Hepatocyte (in vitro differentiated cells): ENCODE results near the gene GPR37L1. TPM values are rescaled to one million over a fixed set of nuclear protein-coding genes. Genes with fewer than 3 reads are reported as not detected.
A peak's percentile ranks its signal among the peaks of the same experiment; 100 is the strongest.

Experiments
- DNase-seq: peaks from one replicate; pipeline ENCODE4 v3.0.0-alpha.2; 2016; ENCODE audit warnings: low spot score
- H2AFZ ChIP-seq: fragments of 200-600 bp; sonication (generic); 2 replicates; pipeline ENCODE4 v1.6.0; 2016; ENCODE audit warnings: antibody characterized with exemption, mild to moderate bottlenecking
- H3K27ac ChIP-seq: fragments of 200-600 bp; sonication (generic); 2 replicates; pipeline ENCODE4 v1.5.1; 2016; ENCODE audit warnings: mild to moderate bottlenecking
- H3K27me3 ChIP-seq: fragments of 200-600 bp; sonication (generic); 2 replicates; pipeline ENCODE4 v1.6.1; 2016
- H3K36me3 ChIP-seq: fragments of 200-600 bp; sonication (generic); replicated peaks from 2 replicates; pipeline ENCODE4 v1.5.1; 2016; ENCODE audit warnings: low read depth; ENCODE audit not compliant: insufficient read depth
- H3K4me1 ChIP-seq: fragments of 200-600 bp; sonication (generic); 2 replicates; pipeline ENCODE4 v1.5.1; 2016; ENCODE audit warnings: mild to moderate bottlenecking, moderate library complexity; ENCODE audit not compliant: insufficient read depth
- H3K4me2 ChIP-seq: fragments of 200-600 bp; sonication (generic); 2 replicates; pipeline ENCODE4 v1.6.0; 2016
- H3K4me3 ChIP-seq: fragments of 200-600 bp; sonication (generic); 2 replicates; pipeline ENCODE4 v1.5.1; 2016; ENCODE audit warnings: mild to moderate bottlenecking
- H3K79me2 ChIP-seq: fragments of 200-600 bp; sonication (generic); 2 replicates; pipeline ENCODE4 v1.6.0; 2017; ENCODE audit warnings: mild to moderate bottlenecking
- H3K9me2 ChIP-seq: fragments of 200-600 bp; sonication (generic); replicated peaks from 2 replicates; pipeline ENCODE4 v1.6.0; 2017; ENCODE audit warnings: mild to moderate bottlenecking; ENCODE audit not compliant: insufficient read depth
- H3K9me3 ChIP-seq: fragments of 200-600 bp; sonication (generic); 2 replicates; pipeline ENCODE4 v1.5.1; 2016; ENCODE audit warnings: low read depth, mild to moderate bottlenecking
- H4K20me1 ChIP-seq: fragments of 200-600 bp; sonication (generic); 2 replicates; pipeline ENCODE4 v1.6.0; 2016; ENCODE audit warnings: mild to moderate bottlenecking; ENCODE audit not compliant: insufficient read depth, poor library complexity, severe bottlenecking
- CTCF ChIP-seq: fragments of 200-600 bp; sonication (generic); IDR thresholded peaks from 2 replicates; pipeline ENCODE4 v1.5.1; 2016; ENCODE audit warnings: antibody characterized with exemption, mild to moderate bottlenecking; ENCODE audit not compliant: poor library complexity
- EZH2 ChIP-seq: fragments of 200-600 bp; sonication (generic); IDR thresholded peaks from 2 replicates; pipeline ENCODE4 v1.6.1; 2016; ENCODE audit warnings: antibody characterized with exemption, mild to moderate bottlenecking, borderline replicate concordance
- EZH2phosphoT487 ChIP-seq: fragments of 200-600 bp; sonication (generic); IDR thresholded peaks from one replicate; pipeline ENCODE4 v1.6.1; 2018; ENCODE audit warnings: antibody characterized with exemption, mild to moderate bottlenecking, low read depth, moderate library complexity; ENCODE audit not compliant: unreplicated experiment, severe bottlenecking
- WGBS: methylation state at CpG from one replicate; pipeline ENCODE4 v1.1.6; 2016; ENCODE audit warnings: low lambda C conversion rate; ENCODE audit errors: missing lambda C conversion rate; 5-methylcytosine and 5-hydroxymethylcytosine counted together
- polyA plus RNA-seq: library from polyadenylated mRNA; unstranded; fragments of >200 nt; fragmentation: Nextera tagmentation; extraction: Ambion mirVana; gene quantifications from 2 replicates; pipeline ENCODE4 v1.2.1, GENCODE V29; 2016
- total RNA-seq: library from RNA; depleted of rRNA; stranded (reverse); fragments of >200 nt; gene quantifications from 2 replicates; pipeline ENCODE4 v1.2.3, GENCODE V29; 2014

Gene GPR37L1
- total and polyA plus RNA-seq, 2 experiments from 2014 or later = 0.39 TPM; not detected in 1

- H4K20me1 ChIP-seq = peaks cover 4% of the 10 kb centered on the region
- no peaks in the 10 kb centered on the region for H3K9me3 ChIP-seq
- no peak overlapping the region for H3K4me3 ChIP-seq
- TF ChIP-seq EZH2phosphoT487 (no peak), EZH2 (no peak), CTCF (no peak)
- no peaks in the 10 kb centered on the region for H3K27me3 ChIP-seq
- H3K9me2 ChIP-seq = no peaks in the 10 kb centered on the region
- H3K36me3 ChIP-seq = no peaks in the 10 kb centered on the region
- H3K4me1 ChIP-seq = no peaks in the 10 kb centered on the region
- no peak for DNase-seq
- H3K4me2 ChIP-seq = no peak overlapping the region
- 75% methylated on average over 10 of the region's 12 CpGs for WGBS
- peak overlapping the region; percentile 46 for H3K27ac ChIP-seq
- peaks cover 5% of the 10 kb centered on the region for H3K79me2 ChIP-seq
- H2AFZ ChIP-seq = no peak overlapping the region
Measured at GRCh38 chr1:202131956-202132821, 9.5 kb downstream of the GPR37L1 start.

GRCh38 chr1:202133001-202133400, 10.3 kb downstream of the GPR37L1 start:
- H3K9me2 ChIP-seq = no peaks in the 10 kb centered on the region
- no peak overlapping the region for H3K4me3 ChIP-seq
- H4K20me1 ChIP-seq = peaks cover 4% of the 10 kb centered on the region
- DNase-seq = peak; percentile 4
- H3K27ac ChIP-seq = no peak overlapping the region
- H2AFZ ChIP-seq = no peak overlapping the region
- H3K4me2 ChIP-seq = no peak overlapping the region
- no peaks in the 10 kb centered on the region for H3K9me3 ChIP-seq
- H3K36me3 ChIP-seq = no peaks in the 10 kb centered on the region
- TF ChIP-seq EZH2phosphoT487 = no peak
- TF ChIP-seq EZH2 = no peak
- TF ChIP-seq CTCF = no peak
- WGBS = 97% methylated on average over 14 of the region's 14 CpGs
- peaks cover 5% of the 10 kb centered on the region for H3K79me2 ChIP-seq
- no peaks in the 10 kb centered on the region for H3K4me1 ChIP-seq
- no peaks in the 10 kb centered on the region for H3K27me3 ChIP-seq

- Histone ChIP-seq H3K79me2 (peaks cover 8% of the 10 kb centered on the region), H3K27me3 (no peaks in the 10 kb centered on the region), H4K20me1 (peaks cover 8% of the 10 kb centered on the region), H3K4me2 (no peak overlapping the region), H3K4me1 (no peaks in the 10 kb centered on the region), H3K4me3 (no peak overlapping the region), H3K27ac (no peak overlapping the region), H3K9me2 (no peaks in the 10 kb centered on the region), H3K36me3 (no peaks in the 10 kb centered on the region), H2AFZ (no peak overlapping the region), H3K9me3 (no peaks in the 10 kb centered on the region)
- DNase-seq = no peak
- TF ChIP-seq EZH2 = no peak
- TF ChIP-seq CTCF = no peak
- TF ChIP-seq EZH2phosphoT487 = no peak
- WGBS = 93% methylated on average over 8 of the region's 8 CpGs
Measured at GRCh38 chr1:202133496-202133895, 10.8 kb downstream of the GPR37L1 start.
